Activated B cell treated with CpG ODN at 0.5 μM for 24 hours (primary cell): Measurements from ENCODE around the gene KIRREL2. TPM values are rescaled to one million over a fixed set of nuclear protein-coding genes. Genes with fewer than 3 reads are reported as not detected.

Experiments
- ATAC-seq: fragments of 200-7000 bp; cut with Tn5 transposase; one replicate; pipeline ENCODE4 v1.10.0; 2021; ENCODE audit warnings: low read depth, mild to moderate bottlenecking, moderate library complexity
- CTCF ChIA-PET: fragments of 350-600 bp; sonication (Branson Sonifier 250); formaldehyde crosslinking; loops from one replicate; lab custom pipeline; 2021; ENCODE audit warnings: antibody characterized with exemption; lab: Charles Lee
- POLR2A ChIA-PET: fragments of 350-600 bp; sonication (Branson Sonifier 250); formaldehyde crosslinking; loops from one replicate; lab custom pipeline; 2021; ENCODE audit warnings: antibody characterized with exemption; lab: Charles Lee
- DNase-seq: peaks from one replicate; pipeline ENCODE4 v3.0.0; 2022
- H3K27ac Mint-ChIP-seq: one replicate; pipeline ENCODE4 v1.8.0; 2020; ENCODE audit warnings: mixed read lengths
- H3K27me3 Mint-ChIP-seq: one replicate; pipeline ENCODE4 v1.8.0; 2021; ENCODE audit warnings: mixed read lengths
- H3K36me3 Mint-ChIP-seq: one replicate; pipeline ENCODE4 v1.8.0; 2021; ENCODE audit warnings: low read depth, mixed read lengths
- H3K4me1 Mint-ChIP-seq: one replicate; pipeline ENCODE4 v1.8.0; 2021; ENCODE audit warnings: mixed read lengths
- H3K4me3 Mint-ChIP-seq: one replicate; pipeline ENCODE4 v1.8.0; 2020; ENCODE audit warnings: mild to moderate bottlenecking, mixed read lengths
- H3K9me3 Mint-ChIP-seq: one replicate; pipeline ENCODE4 v1.8.0; 2020; ENCODE audit warnings: mixed read lengths
- CTCF ChIP-seq: fragments of 200-600 bp; IDR thresholded peaks from one replicate; pipeline ENCODE4 v1.8.0; 2022; ENCODE audit warnings: antibody characterized with exemption, mild to moderate bottlenecking
- intact Hi-C: fragments of 100-400 bp; cut with micrococcal nuclease; formaldehyde crosslinking; loops from one replicate; pipeline ENCODE4 v1.15.1; 2024
- total RNA-seq: library from RNA; stranded (reverse); gene quantifications from 2 replicates; pipeline ENCODE4 v1.2.3, GENCODE V29; 2022

KIRREL2 gene
- total RNA-seq, 1 donor from 2014 or later: not detected

GRCh38 chr19:35871611-35872010 is 14.9 kb downstream of the KIRREL2 start:
- Mint-ChIP-seq H3K4me3 (no peak overlapping the region), H3K27ac (no peak overlapping the region), H3K4me1 (peaks cover 17% of the 10 kb centered on the region), H3K27me3 (peaks cover 52% of the 10 kb centered on the region), H3K9me3 (no peaks in the 10 kb centered on the region), H3K36me3 (no peaks in the 10 kb centered on the region)
- no peak for ATAC-seq
- CTCF ChIA-PET: no interaction called here
- no peak for DNase-seq
- POLR2A ChIA-PET: no interaction called here
- intact Hi-C loops: no loop called here
- no peak for TF ChIP-seq CTCF

GRCh38 chr19:35872180-35872579 is 15.5 kb downstream of the KIRREL2 start:
- ChIA-PET CTCF (no interaction called here), POLR2A (no interaction called here)
- no peaks in the 10 kb centered on the region for H3K36me3 Mint-ChIP-seq
- peaks cover 17% of the 10 kb centered on the region for H3K4me1 Mint-ChIP-seq
- H3K27ac Mint-ChIP-seq: no peak overlapping the region
- no peak for DNase-seq
- H3K27me3 Mint-ChIP-seq: peaks cover 51% of the 10 kb centered on the region
- no peak for ATAC-seq
- intact Hi-C loops: no loop called here
- no peaks in the 10 kb centered on the region for H3K9me3 Mint-ChIP-seq
- no peak for TF ChIP-seq CTCF
- H3K4me3 Mint-ChIP-seq: no peak overlapping the region

GRCh38 chr19:35874392-35874930 is 17.8 kb downstream of the KIRREL2 start:
- ATAC-seq (no peak), DNase-seq (no peak)
- no peaks in the 10 kb centered on the region for H3K9me3 Mint-ChIP-seq
- CTCF ChIA-PET: no interaction called here
- no peaks in the 10 kb centered on the region for H3K36me3 Mint-ChIP-seq
- H3K4me1 Mint-ChIP-seq: peaks cover 8% of the 10 kb centered on the region
- H3K27ac Mint-ChIP-seq: no peak overlapping the region
- peaks cover 50% of the 10 kb centered on the region for H3K27me3 Mint-ChIP-seq
- H3K4me3 Mint-ChIP-seq: no peak overlapping the region
- no peak for TF ChIP-seq CTCF
- intact Hi-C loops: no loop called here
- POLR2A ChIA-PET: no interaction called here

- ATAC-seq (no peak), DNase-seq (no peak)
- CTCF ChIA-PET: interaction anchor here (6.9 kb wide), 1 partner anchor 54 kb away, joined by 81 read pairs; no protein-coding TSS in a partner anchor
- H3K36me3 Mint-ChIP-seq: no peaks in the 10 kb centered on the region
- TF ChIP-seq CTCF: no peak
- no peak overlapping the region for H3K4me3 Mint-ChIP-seq
- no peak overlapping the region for H3K27ac Mint-ChIP-seq
- H3K9me3 Mint-ChIP-seq: no peaks in the 10 kb centered on the region
- intact Hi-C loops: no loop called here
- POLR2A ChIA-PET: interaction anchor here (0.6 kb wide), 1 partner anchor 50 kb away, joined by 3 read pairs; no protein-coding TSS in a partner anchor
- H3K27me3 Mint-ChIP-seq: peaks cover 30% of the 10 kb centered on the region
- H3K4me1 Mint-ChIP-seq: peaks cover 4% of the 10 kb centered on the region
Observed at GRCh38 chr19:35879068-35879467, 22.4 kb downstream of the KIRREL2 start.

GRCh38 chr19:35879770-35880317 is 23.1 kb downstream of the KIRREL2 start:
- TF ChIP-seq CTCF: no peak
- DNase-seq (peak; percentile 60), ATAC-seq (peak; percentile 66)
- peaks cover 28% of the 10 kb centered on the region for H3K27me3 Mint-ChIP-seq
- H3K9me3 Mint-ChIP-seq: no peaks in the 10 kb centered on the region
- H3K4me3 Mint-ChIP-seq: no peak overlapping the region
- CTCF ChIA-PET: interaction anchor here (6.9 kb wide), 1 partner anchor 53 kb away, joined by 81 read pairs; no protein-coding TSS in a partner anchor
- POLR2A ChIA-PET: interaction anchor here (0.7 kb wide), 1 partner anchor 21 kb away, joined by 4 read pairs; the partner anchor contains the start of gene NFKBID
- H3K36me3 Mint-ChIP-seq: no peaks in the 10 kb centered on the region
- intact Hi-C loops: no loop called here
- peaks cover 6% of the 10 kb centered on the region for H3K4me1 Mint-ChIP-seq
- H3K27ac Mint-ChIP-seq: no peak overlapping the region
